Measurements from ENCODE around the gene TAX1BP1.
"Not testable (repeated sequence)": the region's sequence is repeated elsewhere in the genome, so short reads cannot be mapped to it uniquely, and the experiment has no call there.

The TAX1BP1 gene

GRCh38 chr7:27739301-27739908 is 557 bp upstream of the TAX1BP1 start:
- DNase-seq (ENCODE audit: low read depth, low spot score) = no peak

- no peak for DNase-seq (ENCODE audit: low read depth, low spot score)
Measured at GRCh38 chr7:27740449-27741086, 606 bp downstream of the TAX1BP1 start.

GRCh38 chr7:27742091-27742710 is 2.2 kb downstream of the TAX1BP1 start:
- not testable (repeated sequence) for DNase-seq (ENCODE audit: low read depth, low spot score)

- no peak for DNase-seq (ENCODE audit: low read depth, low spot score)
Measured at GRCh38 chr7:27745064-27745583, 5.2 kb downstream of the TAX1BP1 start.

- no peak for DNase-seq (ENCODE audit: low read depth, low spot score)
Measured at GRCh38 chr7:27746486-27746885, 6.5 kb downstream of the TAX1BP1 start.

- DNase-seq (ENCODE audit: low read depth, low spot score) = no peak
Measured at GRCh38 chr7:27746978-27747377, 7.0 kb downstream of the TAX1BP1 start.

- DNase-seq (ENCODE audit: low read depth, low spot score) = no peak
Measured at GRCh38 chr7:27747589-27748368, 7.8 kb downstream of the TAX1BP1 start.

DNA sequence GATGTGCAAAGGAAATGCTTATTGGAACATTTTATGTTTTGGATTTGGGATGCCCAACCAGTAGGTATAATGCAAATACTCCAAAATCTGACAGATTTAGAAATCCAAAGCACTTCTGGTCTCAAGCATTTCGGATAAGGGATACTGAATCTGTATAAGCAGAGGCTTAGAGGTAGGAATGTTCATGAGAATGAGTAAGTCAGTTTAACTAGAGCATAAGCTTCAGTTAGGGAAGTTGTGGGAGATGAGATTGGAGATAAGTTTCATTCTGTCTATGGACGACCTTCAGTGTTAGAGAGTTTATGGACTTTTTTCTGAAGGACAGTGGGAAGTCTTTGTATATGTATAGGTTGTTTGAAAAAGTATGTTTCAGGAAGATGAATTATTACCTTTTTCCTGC is 10.4 kb downstream of the TAX1BP1 start:
- DNase-seq (ENCODE audit: low read depth, low spot score) = no peak

GRCh38 chr7:27751888-27752660 is 12.1 kb downstream of the TAX1BP1 start:
- DNase-seq (ENCODE audit: low read depth, low spot score) = no peak

GRCh38 chr7:27753863-27754262 is 13.9 kb downstream of the TAX1BP1 start:
- no peak for DNase-seq (ENCODE audit: low read depth, low spot score)

DNA sequence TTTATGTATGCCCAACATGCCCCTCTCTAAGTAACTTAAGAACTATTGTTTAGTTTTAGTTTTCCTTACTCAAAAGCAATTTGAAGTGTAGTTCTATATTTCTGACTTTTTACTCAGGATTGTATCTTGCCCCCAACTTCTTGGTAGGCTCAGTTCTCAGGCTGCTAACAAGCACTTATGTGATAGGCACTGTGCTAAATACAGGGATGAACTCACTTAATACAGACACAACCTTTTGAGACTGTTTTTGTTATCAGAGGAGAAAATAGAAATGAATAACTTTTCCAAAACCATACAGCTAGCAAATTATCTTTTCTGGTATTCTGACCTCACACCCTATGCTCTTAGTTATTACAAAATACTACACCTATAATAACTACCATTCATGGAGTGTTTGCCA is 16.3 kb downstream of the TAX1BP1 start:
- no peak for DNase-seq (ENCODE audit: low read depth, low spot score)

GRCh38 chr7:27759491-27759890 is 19.5 kb downstream of the TAX1BP1 start:
- no peak for DNase-seq (ENCODE audit: low read depth, low spot score)

DNA sequence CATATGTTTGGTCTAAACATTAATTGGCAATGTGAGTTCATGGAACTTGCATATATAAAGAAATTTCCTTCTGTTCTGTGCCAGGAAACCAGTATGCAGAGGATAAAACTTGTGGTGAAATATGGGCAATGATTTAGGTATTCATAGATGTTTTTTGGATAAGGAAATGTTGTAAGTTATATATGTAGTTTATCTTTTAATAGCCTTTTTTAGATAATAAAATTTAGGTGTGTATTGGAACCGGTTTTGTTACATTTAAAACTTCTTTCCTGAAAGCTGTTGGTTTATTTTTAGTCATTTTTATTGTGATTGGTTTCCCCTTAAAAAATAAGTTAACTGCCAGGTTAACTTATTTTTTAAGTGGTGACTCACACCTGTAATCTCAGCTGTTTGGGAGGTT is 22.1 kb downstream of the TAX1BP1 start:
- DNase-seq (ENCODE audit: low read depth, low spot score) = no peak

GRCh38 chr7:27763983-27764508 is 24.1 kb downstream of the TAX1BP1 start:
- no peak for DNase-seq (ENCODE audit: low read depth, low spot score)

- no peak for DNase-seq (ENCODE audit: low read depth, low spot score)
Measured at GRCh38 chr7:27765841-27766240, 25.9 kb downstream of the TAX1BP1 start.

- no peak for DNase-seq (ENCODE audit: low read depth, low spot score)
Measured at GRCh38 chr7:27767374-27767773, 27.4 kb downstream of the TAX1BP1 start.

- no peak for DNase-seq (ENCODE audit: low read depth, low spot score)
Measured at GRCh38 chr7:27771111-27771510, 31.1 kb downstream of the TAX1BP1 start.

- no peak for DNase-seq (ENCODE audit: low read depth, low spot score)
Measured at GRCh38 chr7:27774717-27775328, 34.9 kb downstream of the TAX1BP1 start.

DNA sequence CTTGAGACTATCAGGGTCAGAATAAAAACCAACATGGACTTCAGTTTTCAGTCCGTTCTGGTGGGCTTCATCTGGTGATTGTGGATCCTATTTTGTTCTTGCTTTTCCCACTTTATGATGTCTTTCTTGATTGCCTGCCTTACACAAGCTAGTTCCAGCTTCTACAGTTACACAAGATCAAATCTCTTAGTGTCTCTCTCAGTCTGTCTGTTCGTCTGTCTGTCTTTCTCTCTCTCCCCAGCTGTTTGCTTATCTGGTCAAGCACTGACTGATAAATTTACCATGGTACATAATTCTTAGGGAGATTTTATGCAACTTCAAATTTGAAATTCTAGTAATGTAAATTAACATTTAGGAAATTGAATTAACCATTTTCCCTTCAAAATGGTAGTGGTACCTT is 35.8 kb downstream of the TAX1BP1 start:
- DNase-seq (ENCODE audit: low read depth, low spot score) = no peak

GRCh38 chr7:27777662-27778061 is 37.7 kb downstream of the TAX1BP1 start:
- DNase-seq (ENCODE audit: low read depth, low spot score) = no peak

DNA sequence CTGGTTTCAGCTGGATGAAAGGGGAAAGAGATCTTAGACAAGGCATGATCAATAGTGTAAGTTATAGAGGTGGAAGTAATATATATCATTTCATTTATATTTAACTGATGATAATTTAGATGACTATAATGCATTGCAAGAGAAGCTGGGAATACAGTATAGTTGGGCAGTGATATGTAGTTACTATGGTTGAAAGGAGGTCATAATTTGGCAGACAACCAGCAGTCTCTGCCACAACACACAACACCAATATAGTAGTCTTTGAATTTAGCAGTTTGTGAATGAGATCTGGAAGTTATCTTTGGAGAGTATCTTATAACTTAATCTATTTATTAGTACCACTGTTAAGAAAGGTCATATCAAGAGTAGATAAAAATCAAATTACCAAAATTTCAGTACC is 39.9 kb downstream of the TAX1BP1 start:
- no peak for DNase-seq (ENCODE audit: low read depth, low spot score)

All from brain pericyte (primary cell).